GM19238 (cell line): ENCODE measurements around the gene APC.
A peak's percentile ranks its signal among the peaks of the same experiment; 100 is the strongest.
"Not testable (repeated sequence)": the region's sequence is repeated elsewhere in the genome, so short reads cannot be mapped to it uniquely, and the experiment has no call there.

Experiments
- DNase-seq: peaks from one replicate; pipeline ENCODE4 v3.0.0; 2011; ENCODE audit warnings: low spot score; ENCODE audit not compliant: insufficient read length

The APC gene

DNA sequence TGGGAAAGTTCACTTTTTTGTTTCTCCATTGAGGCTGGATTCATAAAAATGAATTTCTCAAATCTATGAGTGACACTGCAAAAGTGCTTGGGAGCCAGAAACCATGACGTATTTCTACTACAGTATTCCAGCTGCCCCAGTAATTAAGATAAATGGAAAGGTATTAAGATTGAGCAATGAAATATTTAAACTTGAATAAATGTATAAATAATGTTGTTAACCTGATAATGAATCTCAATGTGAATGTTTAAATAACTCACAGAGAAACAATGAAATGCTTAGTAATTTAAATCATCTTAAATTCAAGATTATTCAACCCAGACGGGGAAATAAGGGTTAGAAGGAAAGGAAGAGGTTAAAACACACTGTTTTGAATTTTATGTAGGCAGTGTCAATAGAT is 112.2 kb downstream of the APC start:
- no peak for DNase-seq

DNA sequence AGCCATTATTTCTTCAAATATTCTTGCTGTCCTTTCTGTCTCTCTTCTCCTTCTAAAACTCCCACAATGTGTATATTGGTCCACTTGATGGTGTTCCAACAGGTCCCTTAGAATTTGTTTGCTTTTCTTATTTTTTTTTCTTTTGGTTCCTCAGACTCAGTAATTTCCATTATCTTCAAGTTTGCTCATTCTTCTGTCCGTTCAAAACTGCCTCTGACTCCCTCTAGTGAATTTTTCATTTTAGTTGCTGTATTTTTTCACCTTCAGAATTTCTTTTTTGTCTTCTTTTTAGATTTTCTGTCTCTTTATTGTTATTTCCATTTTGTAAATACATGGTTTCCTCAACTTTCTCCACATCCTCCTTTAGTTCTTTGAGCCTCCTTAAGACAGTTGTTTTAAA is 117.0 kb downstream of the APC start:
- no peak for DNase-seq

DNA sequence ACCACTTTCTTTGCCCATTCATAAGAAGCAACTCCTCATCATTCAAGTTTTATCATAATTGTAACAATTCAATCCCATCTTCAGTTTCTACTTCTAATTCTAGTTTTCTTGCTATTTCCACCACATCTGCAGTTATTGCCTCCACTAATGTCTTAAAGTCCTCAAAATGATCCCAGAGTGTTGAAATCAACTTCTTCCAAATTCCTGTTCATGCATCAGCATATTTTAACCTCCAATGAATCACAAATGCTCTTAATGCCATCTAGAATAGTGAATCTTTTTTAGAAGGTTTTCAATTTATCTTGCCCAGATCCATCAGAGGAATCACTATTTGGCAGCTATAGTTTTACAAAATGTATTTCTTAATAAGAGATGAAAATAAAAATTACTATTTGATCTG is 120.2 kb downstream of the APC start:
- DNase-seq: no peak

DNA sequence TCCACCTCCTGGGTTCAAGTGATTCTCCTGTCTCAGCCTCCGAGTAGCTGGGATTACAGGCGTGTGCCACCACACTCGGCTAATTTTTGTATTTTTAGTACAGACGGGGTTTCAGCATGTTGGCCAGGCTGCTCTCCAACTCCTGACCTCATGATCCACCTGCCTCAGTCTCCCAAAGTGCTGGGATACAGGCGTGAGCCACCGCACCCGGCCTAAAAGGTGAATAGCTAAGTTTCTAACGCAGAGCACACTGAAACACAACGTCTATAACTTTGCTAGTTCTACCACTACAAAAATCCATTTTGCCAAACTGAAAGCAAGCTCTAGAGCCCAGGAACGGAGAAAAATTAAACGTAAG is 122.9 kb downstream of the APC start:
- not testable (repeated sequence) for DNase-seq

DNA sequence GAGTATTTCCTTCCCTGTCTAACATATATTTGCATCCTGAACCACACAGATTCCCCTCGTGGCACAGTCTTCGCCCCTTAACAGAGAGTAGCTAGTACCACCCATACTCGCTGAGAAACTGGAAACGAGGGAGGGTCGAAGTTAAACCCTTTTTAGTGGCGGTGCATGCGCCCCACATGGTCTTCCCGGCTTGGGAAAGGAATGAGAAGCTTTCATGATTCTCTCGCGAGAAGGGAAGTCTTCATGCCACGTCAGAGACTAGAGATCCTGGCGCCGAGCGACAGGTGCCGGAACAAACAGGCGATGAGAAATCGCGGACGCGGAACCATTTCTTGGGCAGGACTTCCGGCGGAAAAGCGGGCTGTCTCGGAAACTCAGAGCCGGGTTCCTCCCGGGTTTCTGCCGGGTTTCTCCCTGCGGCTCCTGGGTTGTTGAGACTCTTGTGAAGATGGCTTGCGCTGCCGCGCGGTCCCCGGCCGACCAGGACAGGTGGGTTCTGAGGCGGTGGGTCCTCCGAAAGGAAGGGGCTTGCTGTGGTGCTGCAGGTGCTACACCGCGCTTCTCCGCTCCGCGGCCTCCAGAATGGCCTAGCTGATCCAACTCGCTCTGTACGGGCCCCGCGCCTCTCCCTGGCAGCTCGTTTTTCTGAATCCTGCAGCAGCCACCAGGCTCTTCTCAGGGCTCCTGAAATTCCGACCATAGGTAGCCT is 123.4 kb downstream of the APC start, which contains the start of gene SRP19:
Gene SRP19 (plus strand): TSS at position 359 of the 709 bp plus-strand sequence. CDS start 90 bp downstream, at position 449.
- peak; percentile 89 for DNase-seq

DNA sequence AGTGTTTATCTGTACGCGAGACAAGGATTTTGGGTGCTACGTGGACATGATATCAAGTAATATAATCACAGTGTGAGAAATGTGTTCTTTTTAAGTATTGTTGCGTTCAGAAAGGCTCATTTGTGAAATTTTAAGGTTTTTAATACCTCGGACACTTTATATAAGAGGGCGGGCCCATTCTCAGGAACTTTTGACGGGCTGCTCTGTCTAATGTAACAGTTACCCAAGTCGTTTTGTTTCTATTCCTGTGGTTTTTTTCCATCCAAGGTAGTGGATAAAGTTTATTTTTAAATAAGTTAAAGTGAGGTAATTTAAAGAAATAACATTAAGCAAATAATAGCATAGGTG is 123.9 kb downstream of the APC start:
- DNase-seq: no peak

DNA sequence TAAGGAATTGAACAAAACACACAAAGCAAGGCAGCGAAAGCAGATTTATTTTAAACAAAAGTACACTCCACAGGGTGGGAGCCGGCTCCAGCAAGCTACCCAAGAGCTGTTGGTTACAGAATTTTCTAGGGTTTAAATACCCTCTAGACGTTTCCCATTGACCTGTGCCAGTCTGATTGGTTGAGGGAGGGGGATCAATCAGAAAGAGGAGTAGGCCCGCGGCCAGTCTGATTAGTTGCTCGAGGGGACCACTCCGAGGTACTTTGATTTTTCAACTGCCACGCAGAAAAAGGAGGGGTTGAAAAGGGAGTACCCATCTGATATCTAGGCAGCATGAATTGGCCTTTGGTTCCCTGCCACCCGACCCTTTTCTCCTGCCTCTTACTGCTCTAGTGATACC is 124.4 kb downstream of the APC start:
- DNase-seq: no peak

DNA sequence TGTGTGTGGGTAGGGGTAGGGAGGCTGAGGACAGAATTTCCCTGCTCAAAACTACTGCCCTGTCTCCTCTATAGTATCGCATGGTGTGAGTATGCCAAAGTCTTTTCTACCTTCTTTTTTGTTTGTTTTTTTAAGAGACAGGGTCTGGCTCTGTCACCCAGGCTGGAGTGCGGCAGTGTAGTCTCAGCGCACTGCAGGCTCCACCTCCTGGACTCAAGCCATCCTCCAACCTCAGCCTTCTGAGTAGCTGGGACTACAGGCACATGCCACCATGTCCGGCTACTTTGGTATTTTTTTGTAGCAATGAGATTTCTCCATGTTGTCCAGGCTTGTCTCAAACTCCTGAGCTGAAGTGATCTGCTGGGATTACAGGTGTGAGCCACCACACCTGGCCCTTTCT is 125.9 kb downstream of the APC start:
- DNase-seq: no peak

DNA sequence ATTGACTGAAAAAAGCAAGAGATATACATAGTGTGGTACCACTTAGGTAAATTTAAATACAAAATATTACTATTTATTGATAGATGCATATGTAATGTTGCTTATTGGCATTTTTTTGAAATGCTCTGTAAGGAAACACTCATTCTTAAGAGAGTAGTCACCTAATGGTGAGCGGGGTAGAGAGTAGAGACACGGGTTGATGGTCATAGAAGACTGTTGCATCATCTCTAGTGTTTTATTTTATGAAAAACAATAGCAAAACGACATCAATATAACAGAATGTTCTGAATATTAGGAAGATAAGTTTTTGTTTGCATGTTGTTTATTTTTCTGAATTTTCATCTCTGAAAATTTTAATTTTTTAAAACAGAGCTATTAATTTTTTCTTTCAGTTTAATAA is 127.4 kb downstream of the APC start:
- DNase-seq: no peak

DNA sequence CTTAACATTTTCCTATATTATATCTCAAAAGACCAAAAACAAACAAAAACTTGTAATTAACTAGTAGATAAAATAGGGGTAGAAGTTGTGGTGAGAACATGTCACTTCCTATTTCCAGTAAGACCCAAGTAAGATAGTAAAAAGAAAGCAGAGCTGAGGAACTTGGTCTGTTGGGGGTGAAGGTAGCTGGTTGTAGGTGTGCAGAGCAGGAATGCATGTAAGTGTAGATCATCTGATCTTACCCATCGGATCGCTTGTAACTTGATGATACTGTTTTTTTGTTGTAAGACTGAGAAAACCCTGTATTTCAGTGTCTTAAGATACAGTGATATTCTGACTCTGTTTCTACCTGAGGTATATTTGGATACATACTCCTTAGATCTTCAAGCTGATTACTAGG is 129.1 kb downstream of the APC start:
- DNase-seq: no peak

DNA sequence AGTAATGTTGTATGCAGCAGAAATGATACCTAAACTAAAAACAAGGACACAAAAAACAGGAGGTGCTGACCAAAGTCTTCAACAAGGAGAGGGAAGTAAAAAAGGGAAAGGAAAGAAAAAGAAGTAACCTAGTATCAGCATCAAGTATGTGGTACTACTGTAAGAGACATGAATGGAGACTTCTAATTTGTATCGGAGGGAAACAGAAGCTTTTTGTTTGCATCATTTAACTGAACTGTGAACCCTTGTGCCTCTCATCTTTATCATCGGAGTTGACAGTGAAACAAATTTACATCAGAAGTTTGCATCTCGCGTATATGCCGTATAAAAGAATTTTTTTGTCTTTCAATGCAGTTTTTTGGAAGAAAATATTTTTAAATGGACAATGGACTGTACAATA is 129.7 kb downstream of the APC start:
- no peak for DNase-seq

DNA sequence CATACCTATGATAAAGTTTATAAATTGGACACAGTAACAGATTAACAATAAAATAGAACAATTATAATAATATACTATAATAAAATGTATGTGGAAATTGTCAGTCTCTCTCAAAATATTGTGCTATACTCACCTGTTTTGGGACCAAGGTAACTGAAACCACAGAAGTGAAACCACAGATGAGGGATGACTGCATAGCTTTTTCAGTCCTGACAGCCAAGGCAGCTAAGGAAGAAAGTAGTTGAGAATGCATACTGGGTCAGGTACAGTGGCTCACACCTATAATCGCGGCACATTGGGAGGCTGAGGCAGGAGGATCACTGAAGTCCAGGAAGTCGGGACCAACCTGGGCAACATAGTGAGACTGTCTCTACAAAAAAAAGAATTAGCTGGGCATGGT is 132.3 kb downstream of the APC start:
- DNase-seq: no peak

DNA sequence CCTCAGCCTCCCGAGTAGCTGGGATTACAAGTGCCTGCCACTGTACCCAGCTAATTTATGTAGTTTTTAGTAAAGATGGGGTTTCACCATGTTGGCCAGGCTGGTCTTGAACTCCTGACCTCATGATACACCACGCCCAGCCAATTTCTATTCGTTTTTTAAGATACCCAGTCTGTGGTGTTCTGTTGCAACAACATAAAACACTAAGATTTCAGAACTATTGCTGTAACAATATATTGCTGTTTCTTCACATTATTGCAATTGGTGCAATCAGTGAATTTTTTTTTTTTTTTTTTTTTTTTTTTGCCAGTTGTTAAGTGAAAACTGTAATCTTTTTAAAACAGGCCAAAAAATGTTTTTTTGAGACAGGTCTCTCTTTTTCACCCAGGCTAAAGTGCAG is 133.3 kb downstream of the APC start:
- no peak for DNase-seq

DNA sequence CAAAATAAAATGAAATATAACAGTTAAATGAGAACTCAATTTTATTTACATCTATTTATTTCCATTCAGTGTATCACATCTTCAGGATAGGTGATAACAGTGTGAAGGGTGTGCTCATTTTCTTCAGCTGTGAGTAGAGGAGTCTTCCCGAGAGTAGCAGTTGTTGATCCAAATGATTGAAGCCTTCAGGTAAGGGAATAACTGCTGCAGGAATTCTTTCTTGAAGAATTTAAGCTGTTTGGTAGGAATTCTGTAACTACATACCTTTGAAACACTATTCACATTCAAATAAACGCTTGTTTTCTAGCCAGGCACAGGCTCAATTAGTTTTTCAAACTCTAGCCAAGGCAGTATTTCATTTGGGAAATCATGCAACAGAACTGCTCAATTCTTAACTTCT is 138.7 kb downstream of the APC start:
- DNase-seq: no peak

DNA sequence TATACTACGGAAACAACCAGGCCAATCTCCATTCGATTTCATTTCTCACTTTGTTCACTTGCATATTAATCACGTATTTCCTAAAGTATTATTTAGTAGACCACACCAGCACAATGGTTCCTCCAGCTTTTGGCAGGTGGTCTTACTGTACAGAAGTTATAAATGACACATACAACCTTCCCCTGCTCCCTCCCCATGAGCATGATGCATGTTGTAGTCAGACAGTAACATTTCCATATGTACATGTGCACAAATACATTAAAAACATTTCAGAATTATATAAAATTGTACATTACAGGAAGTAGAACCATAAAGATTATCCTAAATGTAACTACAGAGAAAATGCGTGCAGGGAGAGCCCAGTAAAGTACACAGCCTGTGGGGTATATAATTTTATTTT is 140.4 kb downstream of the APC start:
- no peak for DNase-seq

DNA sequence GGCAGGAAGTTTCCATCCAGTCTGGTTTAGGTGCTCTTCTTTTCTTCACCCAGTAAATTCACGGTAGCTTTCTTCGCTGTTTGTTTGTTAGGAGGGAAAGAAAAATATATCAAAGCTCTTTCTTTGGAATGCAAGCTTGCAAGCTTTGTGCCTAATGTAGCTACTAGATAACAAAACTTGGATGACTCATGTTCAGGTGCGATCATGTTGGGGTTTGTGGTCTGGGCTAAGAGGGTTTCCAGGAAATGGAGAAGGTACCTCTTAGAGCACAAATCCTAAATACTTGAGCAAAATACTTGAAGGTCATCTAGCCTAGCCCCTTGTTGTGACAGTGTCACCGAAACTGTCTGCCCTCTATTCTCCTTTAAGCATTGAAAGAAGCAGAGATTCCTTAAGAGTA is 141.1 kb downstream of the APC start:
- no peak for DNase-seq

DNA sequence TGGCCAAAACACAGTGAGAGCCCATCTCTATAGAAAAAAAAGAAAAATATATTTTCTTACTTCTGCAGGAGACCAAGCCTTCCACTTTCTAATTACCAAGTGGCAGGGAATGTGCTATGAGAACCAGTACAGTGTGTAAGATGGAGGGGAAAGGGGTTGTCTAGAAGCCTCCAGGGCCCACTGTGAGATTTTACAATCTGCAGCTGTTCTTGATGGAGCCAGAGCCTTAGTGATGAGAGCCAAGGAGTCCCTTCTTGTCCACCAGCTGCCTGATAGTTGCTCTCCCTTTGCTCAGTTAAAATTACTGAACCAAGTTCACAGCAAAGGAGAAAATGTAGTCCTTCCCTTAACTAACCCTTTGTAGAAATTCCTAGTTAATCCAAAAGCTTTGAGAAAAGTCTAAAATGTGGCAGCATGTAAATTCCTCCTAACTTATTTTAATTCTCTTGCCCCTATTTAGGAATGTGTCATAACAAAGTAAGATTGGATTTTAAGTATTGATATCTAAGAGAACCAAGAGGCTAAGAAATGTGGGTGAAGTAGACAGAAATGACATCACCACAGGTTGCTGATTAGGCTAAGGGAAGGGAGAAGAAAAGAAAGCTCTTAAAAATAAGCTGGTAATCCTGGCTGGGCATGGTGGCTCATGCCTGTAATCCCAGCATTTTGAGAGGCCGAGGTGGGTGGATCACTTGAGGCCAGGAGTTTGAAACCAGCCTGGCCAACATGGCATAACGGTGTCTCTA is 142.7 kb downstream of the APC start:
- DNase-seq: no peak

DNA sequence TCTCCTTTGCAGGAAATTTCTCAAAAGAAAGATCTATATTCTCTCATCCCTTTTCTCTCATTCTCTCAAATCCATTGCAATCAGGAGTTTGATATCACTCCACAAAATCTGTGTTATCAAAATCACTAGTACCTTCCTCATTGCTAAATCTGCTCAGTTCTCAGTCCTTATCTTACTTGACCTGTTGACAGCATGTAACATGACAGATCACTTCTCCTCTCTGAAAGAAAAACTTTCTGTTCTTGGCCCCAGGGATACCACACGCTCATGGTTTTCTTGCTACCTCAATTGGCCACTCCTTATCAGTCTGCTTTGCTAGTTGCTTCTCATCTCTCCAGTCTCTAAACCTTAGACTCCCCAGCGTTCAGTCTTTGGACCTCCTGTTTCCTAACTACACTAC is 145.5 kb downstream of the APC start:
- DNase-seq: no peak

DNA sequence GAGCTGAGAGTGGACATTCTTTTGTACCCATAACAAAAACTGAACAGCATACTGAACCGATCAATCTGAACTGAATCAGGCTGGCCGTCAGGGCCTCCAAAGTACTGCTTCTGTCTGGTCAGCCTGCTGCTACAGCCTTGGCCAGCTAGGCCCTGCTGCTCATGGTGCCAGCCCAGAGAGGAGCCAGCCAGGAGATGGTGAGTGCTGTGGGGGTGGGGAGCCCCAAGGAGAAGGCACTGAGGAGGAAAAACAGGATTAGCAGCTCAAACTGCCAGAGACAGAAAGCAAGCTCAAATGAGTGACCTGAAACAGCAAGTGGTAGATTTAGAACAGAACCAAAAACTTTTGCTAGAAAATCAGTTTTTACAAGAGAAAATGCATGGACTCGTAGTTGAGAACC is 147.3 kb downstream of the APC start:
- no peak for DNase-seq

DNA sequence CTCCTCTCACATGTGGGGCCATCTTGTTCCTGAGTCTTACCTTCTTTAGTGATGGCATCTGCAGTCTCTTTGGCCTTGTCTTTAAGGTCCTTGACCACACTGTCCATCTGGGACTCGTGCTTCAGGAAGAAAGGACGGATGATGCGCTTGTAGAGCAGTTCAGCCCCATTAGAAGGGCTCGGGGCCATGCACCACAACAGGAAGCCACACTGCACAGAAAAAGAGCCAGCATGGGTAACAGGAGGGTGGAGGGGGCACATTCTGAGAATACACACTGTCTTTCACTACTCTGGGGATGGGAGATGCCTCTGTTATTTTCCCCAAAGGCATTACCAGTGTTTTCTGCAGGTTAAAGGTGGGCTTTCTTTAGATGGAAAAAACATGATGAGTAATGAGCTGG is 149.3 kb downstream of the APC start:
- no peak for DNase-seq

DNA sequence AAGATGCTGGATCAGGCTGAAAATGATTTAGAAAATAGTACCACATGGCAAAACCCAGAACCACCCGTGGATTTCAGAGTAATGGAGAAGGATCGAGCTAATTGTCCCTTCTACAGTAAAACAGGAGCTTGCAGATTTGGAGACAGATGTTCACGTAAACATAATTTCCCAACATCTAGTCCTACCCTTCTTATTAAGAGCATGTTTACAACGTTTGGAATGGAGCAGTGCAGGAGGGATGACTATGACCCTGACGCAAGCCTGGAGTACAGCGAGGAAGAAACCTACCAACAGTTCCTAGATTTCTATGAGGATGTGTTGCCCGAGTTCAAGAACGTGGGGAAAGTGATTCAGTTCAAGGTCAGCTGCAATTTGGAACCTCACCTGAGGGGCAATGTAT is 154.4 kb downstream of the APC start:
- not testable (repeated sequence) for DNase-seq

DNA sequence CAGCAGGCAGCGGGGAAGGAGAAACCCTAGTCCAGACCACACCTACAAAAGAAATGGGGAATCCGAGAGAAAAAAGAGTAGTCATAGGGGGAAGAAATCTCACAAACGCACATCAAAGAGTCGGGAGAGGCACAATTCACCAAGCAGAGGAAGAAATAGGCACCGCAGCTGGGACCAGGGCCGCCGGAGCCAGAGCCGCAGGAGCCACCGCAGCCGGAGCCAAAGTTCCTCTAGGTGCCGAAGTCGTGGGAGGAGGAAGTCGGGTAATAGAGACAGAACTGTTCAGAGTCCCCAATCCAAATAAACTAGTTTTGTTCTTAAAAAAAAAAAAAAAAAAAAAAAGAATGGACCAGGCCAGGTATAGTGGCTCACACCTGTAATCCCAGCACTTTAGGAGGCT is 155.1 kb downstream of the APC start:
- DNase-seq: no peak

DNA sequence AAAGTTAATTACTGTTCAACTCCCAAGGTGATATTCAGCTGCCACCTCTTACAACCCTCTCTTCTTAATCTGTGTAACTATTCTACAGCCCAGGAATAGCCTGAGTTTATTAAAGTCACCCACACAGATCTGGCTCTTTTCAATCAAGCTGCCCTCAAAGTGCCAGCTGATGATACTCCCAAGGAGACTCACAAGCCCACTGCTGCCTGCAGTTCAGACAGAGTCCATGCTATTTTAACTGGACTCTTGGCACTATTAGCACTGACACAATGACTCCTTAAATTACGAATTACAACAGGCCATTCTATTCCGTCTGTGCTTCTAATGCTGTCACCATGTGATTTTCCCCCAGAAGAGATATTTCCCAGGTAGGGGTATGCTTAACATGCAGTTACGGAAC is 158.0 kb downstream of the APC start:
- no peak for DNase-seq
